Measurements from ENCODE around the gene CTDSPL2.

GRCh38 chr15:44427756-44428724, 611 bp downstream of the CTDSPL2 start:
- peak in 1 of 2 experiments; percentile 49; a peak in 2 of 4 replicates for TF ChIP-seq CTCF (conservative IDR thresholded peaks at IDR 0.05; ENCODE audit: low read depth in 2 of 2)
- TF ChIP-seq CREB1 (CRISPR knock-in tag; IDR thresholded peaks at IDR 0.05; ENCODE audit: low read depth) = 0 out of 2 replicates have a peak, but pooled peaks have one; percentile 10
- TF ChIP-seq EZH2 (IDR thresholded peaks at IDR 0.05; ENCODE audit: low read depth, unreplicated experiment) = no peak
- TF ChIP-seq EZH2phosphoT487 (IDR thresholded peaks at IDR 0.05; ENCODE audit: unreplicated experiment) = no peak
- no peak for TF ChIP-seq POLR2AphosphoS5 (IDR thresholded peaks at IDR 0.05; ENCODE audit: low read depth)
- no peak for TF ChIP-seq STAT1 (IDR thresholded peaks at IDR 0.05; ENCODE audit: unreplicated experiment)
- TF ChIP-seq JUNB (IDR thresholded peaks at IDR 0.05; ENCODE audit: unreplicated experiment) = no peak
- no peak for TF ChIP-seq ZNF114 (CRISPR knock-in tag; IDR thresholded peaks at IDR 0.05)
- TF ChIP-seq, protein P1, sequence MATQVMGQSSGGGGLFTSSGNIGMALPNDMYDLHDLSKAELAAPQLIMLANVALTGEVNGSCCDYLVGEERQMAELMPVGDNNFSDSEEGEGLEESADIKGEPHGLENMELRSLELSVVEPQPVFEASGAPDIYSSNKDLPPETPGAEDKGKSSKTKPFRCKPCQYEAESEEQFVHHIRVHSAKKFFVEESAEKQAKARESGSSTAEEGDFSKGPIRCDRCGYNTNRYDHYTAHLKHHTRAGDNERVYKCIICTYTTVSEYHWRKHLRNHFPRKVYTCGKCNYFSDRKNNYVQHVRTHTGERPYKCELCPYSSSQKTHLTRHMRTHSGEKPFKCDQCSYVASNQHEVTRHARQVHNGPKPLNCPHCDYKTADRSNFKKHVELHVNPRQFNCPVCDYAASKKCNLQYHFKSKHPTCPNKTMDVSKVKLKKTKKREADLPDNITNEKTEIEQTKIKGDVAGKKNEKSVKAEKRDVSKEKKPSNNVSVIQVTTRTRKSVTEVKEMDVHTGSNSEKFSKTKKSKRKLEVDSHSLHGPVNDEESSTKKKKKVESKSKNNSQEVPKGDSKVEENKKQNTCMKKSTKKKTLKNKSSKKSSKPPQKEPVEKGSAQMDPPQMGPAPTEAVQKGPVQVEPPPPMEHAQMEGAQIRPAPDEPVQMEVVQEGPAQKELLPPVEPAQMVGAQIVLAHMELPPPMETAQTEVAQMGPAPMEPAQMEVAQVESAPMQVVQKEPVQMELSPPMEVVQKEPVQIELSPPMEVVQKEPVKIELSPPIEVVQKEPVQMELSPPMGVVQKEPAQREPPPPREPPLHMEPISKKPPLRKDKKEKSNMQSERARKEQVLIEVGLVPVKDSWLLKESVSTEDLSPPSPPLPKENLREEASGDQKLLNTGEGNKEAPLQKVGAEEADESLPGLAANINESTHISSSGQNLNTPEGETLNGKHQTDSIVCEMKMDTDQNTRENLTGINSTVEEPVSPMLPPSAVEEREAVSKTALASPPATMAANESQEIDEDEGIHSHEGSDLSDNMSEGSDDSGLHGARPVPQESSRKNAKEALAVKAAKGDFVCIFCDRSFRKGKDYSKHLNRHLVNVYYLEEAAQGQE (IDR thresholded peaks at IDR 0.05; ENCODE audit: unreplicated experiment) = no peak
